ELR (cell line): ENCODE data around the gene ADAM22.
"Not testable (repeated sequence)": the region's sequence is repeated elsewhere in the genome, so short reads cannot be mapped to it uniquely, and the experiment has no call there.

Source experiments
- DNase-seq: peaks from one replicate; pipeline ENCODE4 v3.0.0-alpha.2; 2015; ENCODE audit warnings: low read depth

Gene ADAM22

GRCh38 chr7:88111140-88111743, 177.2 kb downstream of the ADAM22 start:
- DNase-seq, result peak; percentile 55

DNA sequence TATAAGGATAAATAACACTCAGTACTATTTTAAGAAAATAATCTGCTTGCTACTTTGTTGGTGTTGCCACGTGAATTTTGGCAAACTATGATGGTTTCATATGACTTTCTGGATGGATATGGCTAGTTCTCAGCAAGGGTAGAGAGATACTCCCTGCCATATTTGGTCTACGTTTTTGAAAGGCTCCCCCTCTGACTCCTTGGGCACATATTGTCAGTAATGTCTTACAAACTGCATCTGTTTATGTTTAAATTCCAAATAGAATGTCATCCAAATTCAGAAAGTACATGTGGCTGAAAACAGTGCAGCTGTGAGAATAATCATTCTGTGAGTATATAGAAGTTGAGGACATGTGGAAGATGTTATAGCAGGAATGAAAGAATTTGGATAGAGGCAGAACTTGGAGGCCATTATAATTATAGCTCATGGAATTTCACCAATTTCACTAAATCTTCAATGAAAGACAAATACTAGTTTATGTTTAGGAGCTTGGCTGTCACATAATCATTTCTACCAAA, 178.0 kb downstream of the ADAM22 start:
- no peak for DNase-seq

DNA sequence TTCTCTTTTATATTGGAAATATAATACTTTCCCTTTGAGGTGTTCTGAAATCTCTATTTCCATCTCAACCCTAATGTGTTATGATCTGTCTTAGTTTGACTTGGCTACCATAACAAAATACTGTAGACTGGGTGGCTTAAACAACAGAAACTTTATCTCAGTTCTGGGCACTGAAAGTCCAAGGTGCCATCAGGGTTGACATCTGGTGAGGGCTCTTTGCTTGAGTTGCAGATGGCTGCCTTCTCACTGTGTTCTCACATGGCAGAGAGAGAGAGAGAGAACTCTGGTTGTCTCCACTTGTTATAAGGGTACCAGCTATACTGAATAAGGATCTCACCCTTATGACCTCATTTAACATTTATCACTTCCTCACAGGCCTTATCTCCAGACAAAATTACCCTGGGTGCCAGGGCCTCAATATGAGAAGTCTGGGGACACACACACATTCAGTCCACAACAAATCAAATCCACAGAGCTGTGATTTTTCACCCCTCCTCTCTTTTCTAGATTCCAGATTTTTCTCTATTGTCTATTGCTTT, 181.3 kb downstream of the ADAM22 start:
- no peak for DNase-seq

DNA sequence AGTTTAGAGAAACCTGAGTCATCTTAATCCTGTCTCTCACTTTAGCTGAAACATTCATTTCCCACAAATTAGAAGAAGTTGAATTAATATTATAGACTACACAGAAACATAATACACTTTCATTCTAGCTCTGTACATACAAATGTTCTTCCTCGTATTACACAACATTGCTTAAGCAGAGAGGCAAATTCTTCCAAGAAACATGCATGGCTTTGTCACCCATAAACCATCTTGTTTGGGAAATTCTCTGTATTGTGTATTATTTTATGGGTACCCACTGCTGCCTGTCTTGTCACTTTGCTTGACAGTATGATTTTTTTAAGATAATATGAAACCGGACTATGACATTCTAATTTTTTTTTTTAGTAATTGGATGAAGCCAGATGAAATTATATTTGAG, 181.8 kb downstream of the ADAM22 start:
- no peak for DNase-seq

- no peak for DNase-seq
These were observed 182.3 kb downstream of the ADAM22 start for GRCh38 chr7:88116235-88116795.

- DNase-seq, result no peak
These were observed 183.3 kb downstream of the ADAM22 start for GRCh38 chr7:88117325-88117724.

GRCh38 chr7:88121335-88121734, 187.3 kb downstream of the ADAM22 start:
- DNase-seq, result no peak

GRCh38 chr7:88127637-88128290, 193.7 kb downstream of the ADAM22 start:
- no peak for DNase-seq

GRCh38 chr7:88132725-88133124, 198.7 kb downstream of the ADAM22 start:
- DNase-seq, result no peak

DNA sequence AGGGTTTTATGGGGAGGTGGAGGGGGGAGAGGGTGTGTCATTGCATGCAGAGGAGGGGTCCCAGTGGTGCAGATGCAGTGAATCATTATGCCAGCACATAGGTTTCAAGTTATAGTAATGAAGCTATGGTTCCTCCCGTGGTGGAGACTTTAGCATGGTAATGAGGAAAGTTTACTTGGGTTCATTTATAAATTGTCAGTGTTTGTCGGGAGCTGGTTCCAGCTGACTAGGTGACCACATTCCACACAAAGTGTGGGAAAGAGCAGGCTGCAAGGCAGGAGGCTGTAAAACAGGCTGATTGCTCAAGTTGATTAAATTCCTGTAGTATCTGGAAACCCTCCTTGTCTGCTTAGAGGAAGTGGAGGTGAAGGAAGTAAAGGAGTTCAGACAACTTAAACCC, 206.9 kb downstream of the ADAM22 start:
- no peak for DNase-seq

GRCh38 chr7:88141479-88141878, 207.4 kb downstream of the ADAM22 start:
- no peak for DNase-seq

DNA sequence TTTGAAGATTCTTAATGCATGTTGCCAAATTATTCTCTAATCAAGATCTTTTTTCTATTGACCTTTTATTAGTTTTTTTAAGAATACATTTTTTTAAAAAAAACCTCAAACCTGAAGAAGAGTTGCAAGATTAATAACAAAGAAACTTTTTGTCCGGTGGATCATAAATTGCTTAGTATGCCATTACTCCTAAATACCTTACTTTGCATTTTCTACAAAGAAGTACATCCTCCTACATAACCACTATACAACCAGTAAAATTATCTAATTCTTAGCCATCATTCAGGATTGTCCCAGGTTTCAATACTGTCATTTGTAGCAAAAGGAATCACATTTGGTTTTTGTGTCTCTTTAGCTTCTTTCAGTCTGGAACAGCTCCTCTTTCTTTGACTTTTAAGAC, 207.9 kb downstream of the ADAM22 start:
- DNase-seq, result no peak

DNA sequence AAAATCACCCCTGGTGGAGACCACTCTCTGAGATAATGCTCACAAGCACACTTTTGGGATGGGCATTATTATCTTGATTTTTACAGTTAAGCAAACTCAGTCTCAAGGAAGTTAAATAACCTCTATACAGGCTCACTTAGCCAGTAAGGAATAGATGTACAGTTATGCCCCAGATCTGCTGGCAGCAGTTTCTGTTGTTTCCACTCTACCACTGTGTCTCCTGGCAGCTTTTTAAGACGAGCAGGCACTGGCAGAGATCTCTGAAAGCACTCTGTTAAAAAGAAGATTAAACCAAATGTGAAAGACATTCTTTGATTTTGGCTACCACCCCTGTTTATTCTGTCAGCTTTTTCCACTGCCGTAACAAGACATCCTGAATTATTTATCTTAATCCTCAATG, 212.6 kb downstream of the ADAM22 start:
- DNase-seq, result no peak

DNA sequence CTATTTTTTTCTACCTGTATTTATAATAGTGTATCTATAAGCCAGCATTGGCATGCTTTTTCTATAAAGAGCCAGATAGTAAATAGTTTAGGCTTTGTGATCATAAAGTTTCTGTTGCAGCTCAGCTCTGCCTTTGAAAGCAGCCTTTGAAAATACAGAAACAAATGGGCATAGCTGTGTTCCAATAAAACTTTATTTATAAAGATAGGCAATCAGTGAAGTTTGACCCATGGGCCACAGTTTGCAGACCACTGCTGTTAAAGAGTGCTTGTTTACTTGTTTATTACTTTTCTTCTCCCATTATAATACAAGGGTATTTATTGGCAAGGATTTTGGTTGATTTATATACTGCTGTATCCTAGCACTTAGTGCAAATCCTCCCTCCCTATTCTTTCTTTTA, 213.3 kb downstream of the ADAM22 start:
- no peak for DNase-seq

DNA sequence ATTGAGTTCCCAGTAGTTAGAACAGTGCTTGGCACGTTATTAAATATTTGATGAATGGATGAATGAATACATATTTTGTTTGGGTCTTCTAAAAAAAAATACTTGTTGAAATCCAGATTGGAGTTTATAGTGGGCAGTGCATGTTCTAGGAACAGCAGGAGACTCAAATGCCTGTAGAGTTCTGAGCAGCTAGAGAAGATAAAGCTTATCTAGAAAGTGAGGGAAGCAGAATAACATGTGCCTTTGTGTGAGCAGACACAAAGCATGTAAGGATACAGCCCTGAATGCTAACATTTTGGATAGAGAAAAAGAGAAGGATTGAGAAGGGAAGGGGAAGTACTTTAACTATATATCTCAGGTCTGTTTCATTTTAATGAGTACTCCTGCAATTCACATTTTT, 213.9 kb downstream of the ADAM22 start:
- DNase-seq, result no peak

- no peak for DNase-seq
These were observed 216.0 kb downstream of the ADAM22 start for GRCh38 chr7:88150033-88150432.

DNA sequence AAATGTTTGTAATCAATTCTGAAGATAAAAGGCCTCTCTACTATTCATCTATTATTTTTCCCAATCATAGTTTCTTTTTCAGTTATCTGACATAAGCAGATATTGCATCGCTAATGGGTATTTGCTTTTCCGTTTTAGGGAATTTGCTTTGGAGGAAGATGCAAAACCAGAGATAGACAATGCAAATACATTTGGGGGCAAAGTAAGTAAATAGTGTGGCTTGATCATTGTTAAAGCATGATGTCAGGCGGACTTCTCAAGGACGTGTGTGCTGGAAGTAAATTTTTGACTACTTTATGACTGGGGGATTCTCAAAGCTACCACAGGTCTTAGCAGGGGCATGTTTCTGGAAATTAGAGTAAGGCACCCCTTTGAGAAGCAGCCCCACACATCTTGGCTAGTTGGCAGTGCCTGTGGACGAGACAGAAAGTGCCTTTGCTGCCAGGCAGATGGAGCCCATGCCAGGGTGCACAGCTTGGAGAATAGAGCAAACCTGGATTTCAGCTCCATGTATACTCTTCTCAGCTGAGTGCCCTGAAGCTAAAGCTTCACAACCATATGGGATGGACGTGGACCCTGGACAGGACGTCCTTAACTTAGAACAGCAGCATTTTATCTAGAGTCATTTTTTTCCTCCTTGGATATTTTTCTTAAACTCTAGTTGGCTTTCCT, 217.2 kb downstream of the ADAM22 start:
- DNase-seq, result no peak

GRCh38 chr7:88153378-88153777, 219.3 kb downstream of the ADAM22 start:
- DNase-seq, result no peak

- no peak for DNase-seq
These were observed 221.7 kb downstream of the ADAM22 start for GRCh38 chr7:88155756-88156155.

GRCh38 chr7:88156356-88156755, 222.3 kb downstream of the ADAM22 start:
- no peak for DNase-seq

DNA sequence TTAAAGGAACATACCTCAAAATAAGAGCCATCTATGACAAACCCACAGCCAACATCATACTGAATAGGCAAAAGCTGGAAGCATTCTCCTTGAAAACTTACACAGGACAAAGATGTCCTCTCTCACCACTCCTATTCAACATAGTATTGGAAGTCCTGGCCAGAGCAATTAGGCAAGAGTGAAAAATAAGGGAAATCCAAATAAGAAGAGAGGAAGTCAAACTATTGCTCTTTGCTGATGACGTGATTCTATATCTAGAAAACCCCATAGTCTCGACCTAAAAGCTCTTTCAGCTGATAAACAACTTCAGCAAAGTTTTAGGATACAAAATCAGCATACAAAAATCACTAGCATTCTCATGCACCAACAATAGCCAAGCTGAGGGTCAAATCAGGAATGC, 225.7 kb downstream of the ADAM22 start:
- not testable (repeated sequence) for DNase-seq

- DNase-seq, result no peak
These were observed 231.6 kb downstream of the ADAM22 start for GRCh38 chr7:88165697-88166096.

DNA sequence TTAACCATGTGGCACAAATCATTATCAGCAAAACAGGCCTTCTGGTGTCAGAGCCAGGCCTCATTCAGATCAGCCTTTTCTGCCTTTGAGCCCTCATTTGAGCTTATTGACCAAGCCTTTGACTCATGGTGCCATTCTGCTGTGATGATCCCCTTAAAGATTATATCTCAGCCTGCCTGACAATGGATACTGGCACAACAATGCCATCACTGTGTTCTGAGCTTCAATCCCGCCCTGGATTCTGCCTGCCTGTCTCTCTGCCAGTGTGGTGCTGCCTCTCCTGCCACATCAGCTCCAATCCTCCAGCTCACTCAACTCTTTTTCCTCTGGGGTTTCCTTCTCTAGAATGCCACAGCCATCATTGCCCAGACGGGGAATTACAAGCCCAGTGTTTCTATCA, 233.2 kb downstream of the ADAM22 start:
- DNase-seq, result no peak
